Measurements from ENCODE around the gene C2orf68. TPM values are rescaled to one million over a fixed set of nuclear protein-coding genes. Genes with fewer than 3 reads are reported as not detected.
"Not testable (repeated sequence)": the region's sequence is repeated elsewhere in the genome, so short reads cannot be mapped to it uniquely, and the experiment has no call there.

The C2orf68 gene
- total RNA-seq, 2 donors from 2014 or later: 9.9 to 14.5 TPM

DNA sequence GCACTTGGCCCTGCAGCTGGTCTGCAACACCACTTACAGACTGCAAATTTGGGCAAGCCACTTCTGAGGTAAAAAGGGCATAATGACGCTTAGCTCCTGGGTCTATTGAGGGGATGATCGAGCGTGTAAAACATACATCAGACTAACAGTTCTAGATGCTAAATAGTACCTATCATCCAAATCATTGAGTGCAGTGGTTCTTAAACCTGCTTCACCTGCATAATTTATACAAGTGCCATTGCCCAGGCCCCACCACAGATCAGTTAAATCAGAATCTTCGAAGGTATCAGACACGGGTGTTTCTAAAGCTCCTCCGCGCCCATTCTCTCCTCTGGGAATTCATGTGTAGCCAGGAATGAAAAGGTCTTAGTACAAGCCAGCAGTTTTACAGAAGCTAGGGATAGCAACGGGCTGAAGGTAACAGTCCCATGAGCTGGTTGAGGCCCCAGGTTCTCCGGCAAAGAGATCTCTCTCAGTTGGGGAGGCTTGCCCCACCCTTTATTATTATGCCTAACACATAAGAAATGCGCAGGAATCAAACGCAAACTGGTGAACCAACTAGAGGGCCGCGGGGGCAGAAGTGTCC, 17.1 kb downstream of the C2orf68 start:
- no peak for DNase-seq
- no peak for TF ChIP-seq POLR2A (IDR thresholded peaks at IDR 0.05)
- TF ChIP-seq, protein P1, sequence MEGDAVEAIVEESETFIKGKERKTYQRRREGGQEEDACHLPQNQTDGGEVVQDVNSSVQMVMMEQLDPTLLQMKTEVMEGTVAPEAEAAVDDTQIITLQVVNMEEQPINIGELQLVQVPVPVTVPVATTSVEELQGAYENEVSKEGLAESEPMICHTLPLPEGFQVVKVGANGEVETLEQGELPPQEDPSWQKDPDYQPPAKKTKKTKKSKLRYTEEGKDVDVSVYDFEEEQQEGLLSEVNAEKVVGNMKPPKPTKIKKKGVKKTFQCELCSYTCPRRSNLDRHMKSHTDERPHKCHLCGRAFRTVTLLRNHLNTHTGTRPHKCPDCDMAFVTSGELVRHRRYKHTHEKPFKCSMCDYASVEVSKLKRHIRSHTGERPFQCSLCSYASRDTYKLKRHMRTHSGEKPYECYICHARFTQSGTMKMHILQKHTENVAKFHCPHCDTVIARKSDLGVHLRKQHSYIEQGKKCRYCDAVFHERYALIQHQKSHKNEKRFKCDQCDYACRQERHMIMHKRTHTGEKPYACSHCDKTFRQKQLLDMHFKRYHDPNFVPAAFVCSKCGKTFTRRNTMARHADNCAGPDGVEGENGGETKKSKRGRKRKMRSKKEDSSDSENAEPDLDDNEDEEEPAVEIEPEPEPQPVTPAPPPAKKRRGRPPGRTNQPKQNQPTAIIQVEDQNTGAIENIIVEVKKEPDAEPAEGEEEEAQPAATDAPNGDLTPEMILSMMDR (IDR thresholded peaks at IDR 0.05): no peak
- Histone ChIP-seq H3K27ac (peak overlapping the region; percentile 62 to 94 (median 82)), H3K27me3 (no peaks in the 10 kb centered on the region), H3K9me3 (no peaks in the 10 kb centered on the region), H3K36me3 (replicated peaks in 1 of 2; ENCODE audit: insufficient read depth in 1 of 2, low read depth in 2 of 2) (peaks cover 0 to 3% of the 10 kb centered on the region in 2 donors), H3K4me3 (peak overlapping the region; percentile 6 to 35), H3K4me1 (peaks cover 81% of the 10 kb centered on the region)
- peak; percentile 2 for ATAC-seq
- intact Hi-C loops (cut with DNase I): no loop called here
- WGBS, 2 donors: 14 to 21% methylated on average over 11 to 13 of the region's 13 CpGs

DNA sequence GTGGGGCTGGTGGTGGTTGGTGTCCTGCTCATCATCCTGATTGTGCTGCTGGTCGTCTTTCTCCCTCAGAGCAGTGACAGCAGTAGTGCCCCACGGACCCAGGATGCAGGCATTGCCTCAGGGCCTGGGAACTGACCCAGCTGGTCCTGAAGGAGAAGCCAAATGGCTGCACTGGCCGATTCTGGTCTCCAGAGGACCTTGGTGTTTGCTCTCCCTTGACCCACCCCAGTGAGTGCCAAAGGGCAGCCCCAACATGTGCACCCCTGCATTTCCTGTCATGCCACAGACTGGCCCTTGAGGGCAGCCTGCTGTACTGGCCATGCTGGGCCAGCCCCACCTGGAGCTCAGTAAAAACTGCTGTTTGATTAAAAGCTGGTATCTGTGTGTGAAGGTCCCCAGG, 18.8 kb downstream of the C2orf68 start:
- H3K4me1 ChIP-seq: peaks cover 79% of the 10 kb centered on the region
- peak overlapping the region; percentile 54 to 79 (median 65) for H3K27ac ChIP-seq

GRCh38 chr2:85592299-85592698, 19.6 kb downstream of the C2orf68 start:
- Histone ChIP-seq H3K27ac (peak overlapping the region in 2 of 4 donors; percentile 75 to 79), H3K4me1 (peaks cover 72% of the 10 kb centered on the region)
- H3K9me3 ChIP-seq; ATAC-seq; H3K36me3 ChIP-seq (replicated peaks in 1 of 2; ENCODE audit: insufficient read depth in 1 of 2, low read depth in 2 of 2); H3K4me3 ChIP-seq; H3K27me3 ChIP-seq; intact Hi-C loops (cut with DNase I); DNase-seq: not testable (repeated sequence)
- 90 to 94% methylated on average over 9 of the region's 9 CpGs for WGBS, 2 donors

More for the DNA sequence above, 18.8 kb downstream of the C2orf68 start:
- intact Hi-C loops (cut with DNase I): no loop called here
- Histone ChIP-seq H3K36me3 (replicated peaks in 1 of 2; ENCODE audit: insufficient read depth in 1 of 2, low read depth in 2 of 2) (no peaks in the 10 kb centered on the region), H3K27me3 (no peaks in the 10 kb centered on the region), H3K4me3 (no peak overlapping the region), H3K9me3 (no peaks in the 10 kb centered on the region)
- WGBS, 2 donors: 20 to 21% methylated on average over 1 to 3 of the region's 3 CpGs
- no peak for TF ChIP-seq POLR2A (IDR thresholded peaks at IDR 0.05)
- TF ChIP-seq, protein P1 (IDR thresholded peaks at IDR 0.05): peak in 1 of 7 experiments; percentile 8
- peak; percentile 28 for ATAC-seq
- peak; percentile 79 to 90 (median 86) for DNase-seq

DNA sequence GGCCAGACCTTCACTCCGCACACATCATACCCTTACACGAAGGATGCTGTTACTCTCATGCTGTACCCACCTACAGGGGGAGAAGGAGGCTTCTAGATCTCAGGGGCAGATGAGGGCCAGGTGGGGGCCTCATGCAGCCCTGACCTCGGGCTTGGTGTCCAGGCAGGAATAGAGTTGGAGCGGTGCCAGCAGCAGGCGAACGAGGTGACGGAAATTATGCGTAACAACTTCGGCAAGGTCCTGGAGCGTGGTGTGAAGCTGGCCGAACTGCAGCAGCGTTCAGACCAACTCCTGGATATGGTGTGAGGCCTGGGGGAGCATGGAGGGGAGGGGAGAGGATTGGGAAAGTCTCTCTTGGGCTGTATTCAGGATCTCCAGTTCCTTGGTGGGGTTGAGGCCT, 20.3 kb downstream of the C2orf68 start:
- no peak for ATAC-seq
- DNase-seq: peak in 1 of 4 donors; percentile 50
- 72 to 86% methylated on average over 12 of the region's 12 CpGs for WGBS, 2 donors
- peaks cover 65% of the 10 kb centered on the region for H3K4me1 ChIP-seq
- intact Hi-C loops (cut with DNase I): no loop called here
- peak overlapping the region in 3 of 4 donors; percentile 41 to 79 (median 75) for H3K27ac ChIP-seq
- H3K27me3 ChIP-seq: no peaks in the 10 kb centered on the region
- TF ChIP-seq, protein P1 (IDR thresholded peaks at IDR 0.05): no peak
- no peak for TF ChIP-seq POLR2A (IDR thresholded peaks at IDR 0.05)
- H3K36me3 ChIP-seq (replicated peaks in 1 of 2; ENCODE audit: insufficient read depth in 1 of 2, low read depth in 2 of 2): no peaks in the 10 kb centered on the region
- H3K9me3 ChIP-seq: no peaks in the 10 kb centered on the region
- no peak overlapping the region for H3K4me3 ChIP-seq

DNA sequence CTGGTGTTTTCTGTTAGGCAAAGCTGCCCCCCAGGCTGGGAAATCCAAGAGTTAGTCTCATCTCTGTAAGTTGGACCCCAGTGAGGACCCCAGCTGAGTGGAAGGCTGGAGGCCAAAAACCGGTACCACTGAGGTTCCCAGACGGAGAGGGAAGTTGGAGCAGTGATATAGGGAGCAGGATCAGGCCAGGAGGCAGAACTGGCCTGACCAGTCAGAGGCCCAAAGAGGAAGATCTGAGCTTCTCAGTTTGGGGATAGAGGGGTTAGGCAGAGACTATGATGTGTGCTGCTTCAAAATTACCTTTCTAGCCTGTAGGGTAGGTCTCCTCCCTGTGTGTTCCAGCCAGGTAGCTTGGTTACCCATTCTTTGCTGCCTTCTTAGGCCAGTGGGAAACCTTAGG, 20.9 kb downstream of the C2orf68 start:
- TF ChIP-seq, protein P1 (IDR thresholded peaks at IDR 0.05): no peak
- no peak for TF ChIP-seq POLR2A (IDR thresholded peaks at IDR 0.05)
- H3K36me3 ChIP-seq (replicated peaks in 1 of 2; ENCODE audit: insufficient read depth in 1 of 2, low read depth in 2 of 2): no peaks in the 10 kb centered on the region

More for the DNA sequence above, 20.9 kb downstream of the C2orf68 start:
- intact Hi-C loops (cut with DNase I): no loop called here
- 65 to 100% methylated on average over 2 of the region's 2 CpGs for WGBS, 2 donors
- H3K27ac ChIP-seq: peak overlapping the region; percentile 41 to 79 (median 62)
- DNase-seq (no peak), ATAC-seq (no peak)
- H3K4me3 ChIP-seq: no peak overlapping the region
- H3K4me1 ChIP-seq: peaks cover 66% of the 10 kb centered on the region
- H3K9me3 ChIP-seq: no peaks in the 10 kb centered on the region
- no peaks in the 10 kb centered on the region for H3K27me3 ChIP-seq
